Activated T-cell treated with anti-CD3 and anti-CD28 coated beads, Interleukin-2, amount 50 U/mL, for 4 hours (primary cell): ENCODE results near the gene ELL2. TPM values are rescaled to one million over a fixed set of nuclear protein-coding genes. Genes with fewer than 3 reads are reported as not detected.
"Not testable (repeated sequence)": the region's sequence is repeated elsewhere in the genome, so short reads cannot be mapped to it uniquely, and the experiment has no call there.

Experiments used
- ATAC-seq, 2 donors: fragments of 200-7000 bp; cut with Tn5 transposase; one replicate each; pipeline ENCODE4 v1.10.0; 2021
- DNase-seq: peaks from one replicate; pipeline ENCODE4 v3.0.0-alpha.2; 2020
- H3K27me3 Mint-ChIP-seq: one replicate; pipeline ENCODE4 v1.8.0; 2021; ENCODE audit warnings: low read depth, mixed read lengths
- H3K36me3 Mint-ChIP-seq: one replicate; pipeline ENCODE4 v1.8.0; 2022; ENCODE audit warnings: mixed read lengths; ENCODE audit not compliant: insufficient read depth
- H3K4me1 Mint-ChIP-seq: one replicate; pipeline ENCODE4 v1.8.0; 2021; ENCODE audit warnings: low read depth, mixed read lengths
- H3K4me3 Mint-ChIP-seq: one replicate; pipeline ENCODE4 v1.8.0; 2021; ENCODE audit warnings: mild to moderate bottlenecking, moderate library complexity, mixed read lengths
- H3K9me3 Mint-ChIP-seq: one replicate; pipeline ENCODE4 v1.8.0; 2021; ENCODE audit warnings: mixed read lengths
- total RNA-seq, 3 donors: library from RNA; stranded (reverse); gene quantifications; one replicate each; pipeline ENCODE4 v1.2.1, GENCODE V29; 2021

Gene ELL2
- total RNA-seq, 3 donors from 2014 or later = 69.7 to 103 (median 87.0) TPM

DNA sequence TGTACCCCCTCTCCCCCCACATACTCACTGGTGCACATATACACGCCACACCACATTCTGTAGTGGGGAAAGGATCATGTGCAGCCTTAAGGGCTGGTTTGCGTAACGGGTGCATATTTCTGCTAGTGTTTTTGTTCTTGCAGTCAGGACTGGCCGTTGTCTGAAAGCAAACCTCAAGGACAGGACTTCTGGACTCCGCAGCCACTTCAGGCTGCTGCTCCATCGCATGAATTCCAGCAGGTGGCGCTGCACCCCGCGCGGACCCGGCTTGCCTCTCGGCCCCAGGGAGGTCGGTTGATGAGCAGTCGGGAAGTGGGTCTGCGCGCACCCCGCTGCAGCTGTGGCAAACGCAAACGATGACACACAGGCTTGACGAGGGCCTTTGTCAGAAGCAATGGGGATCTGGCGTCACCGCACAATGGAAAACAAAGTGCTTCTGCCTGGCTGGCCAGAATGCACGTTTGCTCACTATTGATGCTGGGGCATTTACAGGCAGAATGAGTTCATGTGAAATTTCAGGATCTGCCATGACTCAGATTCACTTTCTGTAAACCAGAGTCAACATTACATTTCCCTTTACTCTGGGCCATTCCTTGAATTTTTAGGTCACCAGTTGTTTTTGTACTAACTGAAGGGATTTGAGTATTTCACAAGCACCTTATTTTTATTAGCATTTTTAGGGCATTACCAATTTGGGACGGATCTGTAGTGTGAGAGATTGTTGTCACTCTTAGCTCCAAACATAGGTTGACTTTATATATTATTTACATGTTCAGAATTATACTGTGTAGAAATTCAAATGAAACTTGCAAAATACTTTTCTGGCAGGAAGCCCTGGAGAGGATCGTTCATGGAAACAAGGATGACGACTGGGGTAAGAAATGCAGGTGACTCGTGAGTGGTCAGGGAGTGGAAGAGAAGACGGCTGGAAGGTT lies 102.7 kb downstream of the ELL2 start:
- H3K9me3 Mint-ChIP-seq = no peaks in the 10 kb centered on the region

DNA sequence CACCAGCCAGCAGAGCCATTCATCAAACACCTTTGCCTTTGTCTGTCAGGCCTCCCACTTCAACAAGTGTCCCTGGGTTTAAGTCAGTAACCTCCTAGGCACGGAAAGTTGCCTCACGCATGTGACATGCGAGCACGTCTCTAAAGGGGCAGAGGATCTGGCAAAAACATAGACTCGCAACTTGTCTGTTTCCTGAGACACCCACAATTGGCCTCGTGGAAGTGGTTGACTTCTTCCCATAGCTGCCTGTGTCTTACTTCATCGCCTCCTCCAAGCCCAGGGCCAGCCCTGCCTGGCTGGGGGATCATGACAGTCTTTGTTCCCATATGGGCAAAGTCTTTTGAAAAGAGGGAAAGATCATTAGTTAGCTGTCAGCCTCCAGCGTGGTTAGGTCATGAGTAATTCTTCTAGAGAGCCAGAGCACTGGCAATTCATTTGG lies 103.6 kb downstream of the ELL2 start:
- ATAC-seq = no peak
- H3K4me1 Mint-ChIP-seq = peaks cover 47% of the 10 kb centered on the region

More for the DNA sequence above, 102.7 kb downstream of the ELL2 start:
- Mint-ChIP-seq H3K27me3 (peaks cover 2% of the 10 kb centered on the region), H3K36me3 (no peaks in the 10 kb centered on the region), H3K4me3 (peak overlapping the region; percentile 45), H3K4me1 (peaks cover 48% of the 10 kb centered on the region)
- ATAC-seq (peak; percentile 97), DNase-seq (peak; percentile 93)

DNA sequence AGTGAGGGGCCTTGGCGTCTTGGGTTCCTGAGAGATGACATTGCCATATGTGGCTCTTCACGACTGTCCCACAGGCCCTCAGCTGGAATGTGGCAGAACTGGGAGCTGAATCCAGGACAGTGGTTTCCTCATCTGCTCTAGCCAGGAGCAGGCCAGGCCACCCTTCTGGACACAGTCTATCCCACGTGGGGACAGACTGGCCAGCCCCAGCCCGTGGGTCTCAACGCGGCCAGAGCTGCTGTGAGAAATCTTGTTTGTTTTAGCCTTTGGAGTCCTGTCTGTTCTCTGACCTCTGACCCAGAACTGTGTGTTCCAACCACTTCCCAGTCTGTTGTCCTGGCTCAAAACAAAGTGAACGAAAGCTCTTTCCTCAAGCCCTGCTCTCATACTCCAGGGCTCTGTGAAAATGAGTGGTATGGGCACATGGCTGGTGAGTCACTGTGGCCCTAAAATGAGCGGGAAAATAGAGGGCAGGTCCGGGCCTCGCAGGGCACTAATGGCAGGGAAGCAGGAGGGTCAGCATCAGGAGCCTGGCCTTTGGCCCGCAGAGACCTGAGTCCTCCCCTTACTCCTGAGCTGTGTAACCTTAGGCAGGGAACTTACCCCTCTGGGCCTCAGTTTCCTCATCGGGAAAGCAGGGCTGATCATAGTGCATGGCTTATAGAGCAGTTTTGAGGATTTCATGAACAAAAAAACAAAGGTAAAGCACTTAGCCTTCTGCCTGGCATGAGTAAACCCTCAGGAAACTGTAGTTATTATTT lies 104.3 kb downstream of the ELL2 start:
- Mint-ChIP-seq H3K4me3 (no peak overlapping the region), H3K27me3 (peaks cover 2% of the 10 kb centered on the region), H3K9me3 (no peaks in the 10 kb centered on the region), H3K36me3 (no peaks in the 10 kb centered on the region), H3K4me1 (peaks cover 40% of the 10 kb centered on the region)
- DNase-seq (no peak), ATAC-seq (no peak)

More for the DNA sequence above, 103.6 kb downstream of the ELL2 start:
- DNase-seq = no peak
- Mint-ChIP-seq H3K9me3 (no peaks in the 10 kb centered on the region), H3K27me3 (peaks cover 2% of the 10 kb centered on the region), H3K36me3 (no peaks in the 10 kb centered on the region), H3K4me3 (no peak overlapping the region)

DNA sequence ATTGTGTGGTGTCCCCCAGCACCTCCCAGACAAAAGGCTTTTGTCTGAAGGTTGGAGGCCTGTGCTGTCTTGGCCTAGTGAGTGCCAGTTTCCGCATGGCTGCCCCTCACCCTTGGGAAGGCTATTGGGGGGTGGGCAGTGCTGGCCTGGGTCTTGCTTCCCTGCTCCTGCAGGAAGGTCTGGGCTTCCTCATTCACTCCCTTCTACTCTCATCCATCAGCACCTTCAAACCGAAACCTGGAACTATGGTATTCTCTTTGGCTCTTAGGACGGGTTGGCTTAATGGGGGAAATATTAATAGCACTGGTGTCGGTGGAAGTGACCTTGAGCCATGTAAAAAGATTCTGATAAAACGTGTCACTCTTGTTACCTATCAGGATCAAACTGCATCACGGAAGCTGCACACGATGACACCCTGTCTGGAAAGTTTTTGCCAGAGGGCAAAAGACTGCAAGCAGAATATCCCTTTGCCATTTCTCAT lies 105.1 kb downstream of the ELL2 start:
- H3K27me3 Mint-ChIP-seq = no peaks in the 10 kb centered on the region
- H3K4me3 Mint-ChIP-seq = no peak overlapping the region
- peaks cover 32% of the 10 kb centered on the region for H3K4me1 Mint-ChIP-seq
- no peaks in the 10 kb centered on the region for H3K36me3 Mint-ChIP-seq
- H3K9me3 Mint-ChIP-seq = no peaks in the 10 kb centered on the region
- DNase-seq = no peak
- ATAC-seq = no peak

DNA sequence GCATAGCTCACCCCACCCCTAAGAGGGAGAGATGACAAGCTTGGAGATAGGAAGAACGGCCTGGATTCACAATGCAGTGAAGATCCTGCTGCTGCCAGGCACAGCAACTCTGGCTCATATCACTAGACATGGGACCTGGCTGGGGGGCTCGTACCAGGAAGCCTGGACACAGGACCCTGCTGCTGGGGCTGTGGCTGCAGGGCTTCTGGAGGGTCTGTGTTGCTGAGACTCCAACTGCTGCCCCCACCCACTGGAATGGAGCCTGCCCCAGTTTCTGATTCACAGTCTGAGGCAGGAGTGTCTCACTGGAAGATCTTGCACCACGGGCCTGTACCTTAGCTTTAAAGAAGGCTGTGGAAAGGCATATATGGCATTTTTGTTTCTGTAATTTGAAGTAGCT lies 108.2 kb downstream of the ELL2 start:
- H3K4me1 Mint-ChIP-seq = peaks cover 6% of the 10 kb centered on the region
- H3K9me3 Mint-ChIP-seq = no peaks in the 10 kb centered on the region
- ATAC-seq (no peak), DNase-seq (no peak)
- no peaks in the 10 kb centered on the region for H3K36me3 Mint-ChIP-seq
- H3K4me3 Mint-ChIP-seq = no peak overlapping the region
- H3K27me3 Mint-ChIP-seq = no peaks in the 10 kb centered on the region

DNA sequence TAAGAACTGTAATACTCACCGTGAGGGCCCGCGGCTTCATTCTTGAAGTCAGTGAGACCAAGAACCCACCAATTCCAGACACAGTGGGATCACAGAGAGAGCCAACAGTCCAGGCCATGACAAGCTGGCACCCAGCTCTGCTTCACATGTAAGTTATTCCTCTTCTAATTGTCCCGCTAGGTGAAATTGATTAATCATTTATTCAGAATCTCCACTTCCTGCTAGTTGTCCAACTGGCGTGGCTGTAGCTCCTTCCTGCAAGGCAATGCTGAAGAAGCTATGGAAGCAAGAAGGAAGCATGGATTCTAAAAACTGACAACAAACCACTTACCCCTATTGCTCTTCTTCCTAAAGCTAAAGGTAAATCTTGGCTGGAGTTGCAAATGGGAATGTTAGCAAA lies 109.1 kb downstream of the ELL2 start:
- Mint-ChIP-seq H3K4me3 (no peak overlapping the region), H3K36me3 (no peaks in the 10 kb centered on the region), H3K4me1 (no peaks in the 10 kb centered on the region), H3K27me3 (no peaks in the 10 kb centered on the region), H3K9me3 (no peaks in the 10 kb centered on the region)
- DNase-seq (no peak), ATAC-seq (no peak)

DNA sequence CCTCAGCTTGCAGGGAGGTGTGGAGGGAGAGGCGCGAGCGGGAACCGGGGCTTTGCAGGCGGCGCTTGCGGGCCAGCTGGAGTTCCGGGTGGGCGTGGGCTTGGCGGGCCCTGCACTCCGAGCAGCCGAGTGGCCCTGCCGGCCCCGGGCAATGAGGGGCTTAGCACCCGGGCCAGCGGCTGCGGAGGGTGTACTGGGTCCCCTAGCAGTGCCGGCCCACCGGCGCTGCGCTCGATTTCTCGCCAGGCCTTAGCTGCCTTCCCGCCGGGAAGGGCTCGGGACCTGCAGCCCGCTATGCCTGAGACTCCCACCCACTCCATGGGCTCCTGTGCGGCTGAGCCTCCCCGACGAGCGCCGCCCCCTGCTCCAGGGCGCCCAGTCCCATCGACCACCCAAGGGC lies 110.5 kb downstream of the ELL2 start:
- H3K36me3 Mint-ChIP-seq, H3K9me3 Mint-ChIP-seq, H3K4me1 Mint-ChIP-seq, ATAC-seq, H3K4me3 Mint-ChIP-seq, H3K27me3 Mint-ChIP-seq, DNase-seq: not testable (repeated sequence)

DNA sequence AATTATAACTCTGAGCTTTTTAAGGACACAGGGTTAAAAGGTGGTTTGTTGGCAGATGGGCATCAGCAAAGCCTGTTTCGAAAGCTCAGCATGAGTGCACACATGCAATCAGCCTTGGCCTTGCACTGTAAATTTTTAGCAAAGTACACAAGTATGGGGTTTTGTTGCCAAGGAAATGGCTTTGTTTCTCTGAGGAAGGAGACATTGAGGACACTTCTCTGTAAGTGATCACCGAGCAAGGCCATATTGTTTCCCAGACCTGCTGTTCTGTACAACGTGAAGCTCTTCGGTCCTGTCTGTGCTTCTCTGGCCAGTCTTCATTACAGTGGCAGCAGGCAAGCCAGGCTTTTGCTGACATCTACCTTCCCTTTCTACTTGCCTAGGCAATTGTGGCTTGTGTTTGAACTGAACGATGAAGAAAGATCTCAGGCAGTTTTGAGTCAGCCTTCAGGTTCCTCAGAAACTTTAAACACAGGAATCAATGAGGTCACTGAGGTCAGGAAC lies 111.2 kb downstream of the ELL2 start:
- no peaks in the 10 kb centered on the region for H3K4me1 Mint-ChIP-seq

DNA sequence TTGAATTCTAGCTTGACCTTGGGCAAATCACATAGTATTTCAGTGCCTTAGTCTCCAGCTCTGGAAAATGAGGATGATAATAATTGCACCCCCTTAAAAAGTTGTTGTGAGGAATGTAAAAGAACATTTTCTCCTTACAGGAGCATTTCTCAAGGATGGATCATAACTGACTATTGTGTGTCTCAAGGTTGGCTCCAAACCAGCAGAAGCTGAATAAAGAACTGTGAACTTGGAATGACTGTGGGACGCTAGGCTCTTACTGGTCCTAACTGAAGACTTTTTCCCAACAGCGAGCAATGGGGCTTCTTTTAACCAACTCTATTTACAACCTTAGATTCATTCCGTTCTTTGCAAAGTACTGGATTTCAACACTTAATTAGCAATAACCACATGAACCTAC lies 113.0 kb downstream of the ELL2 start:
- no peak for ATAC-seq
- no peaks in the 10 kb centered on the region for H3K36me3 Mint-ChIP-seq
- no peaks in the 10 kb centered on the region for H3K4me1 Mint-ChIP-seq

More for the DNA sequence above, 111.2 kb downstream of the ELL2 start:
- ATAC-seq (no peak), DNase-seq (no peak)
- no peaks in the 10 kb centered on the region for H3K27me3 Mint-ChIP-seq
- no peaks in the 10 kb centered on the region for H3K36me3 Mint-ChIP-seq
- H3K4me3 Mint-ChIP-seq = no peak overlapping the region
- H3K9me3 Mint-ChIP-seq = no peaks in the 10 kb centered on the region

DNA sequence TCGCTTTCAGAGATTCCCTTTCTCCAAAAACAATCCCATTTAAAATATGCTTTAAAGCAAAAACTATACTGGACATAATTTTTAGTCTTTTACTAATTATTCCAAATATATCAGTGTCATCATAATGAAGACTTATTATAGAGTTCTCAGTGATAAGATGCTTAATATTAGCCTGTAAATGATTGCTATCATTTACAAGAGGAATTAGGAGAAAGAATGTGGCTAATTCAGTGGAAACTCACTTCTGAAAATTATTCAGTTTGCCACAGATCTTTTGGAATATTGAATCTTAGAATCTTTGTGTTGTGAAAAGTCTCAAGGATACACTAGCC lies 114.4 kb downstream of the ELL2 start:
- no peak for DNase-seq
- Mint-ChIP-seq H3K27me3 (no peaks in the 10 kb centered on the region), H3K4me1 (peaks cover 11% of the 10 kb centered on the region), H3K36me3 (no peaks in the 10 kb centered on the region), H3K4me3 (no peak overlapping the region), H3K9me3 (no peaks in the 10 kb centered on the region)
- no peak for ATAC-seq

More for the DNA sequence above, 113.0 kb downstream of the ELL2 start:
- Mint-ChIP-seq H3K27me3 (no peaks in the 10 kb centered on the region), H3K9me3 (no peaks in the 10 kb centered on the region), H3K4me3 (no peak overlapping the region)
- no peak for DNase-seq

DNA sequence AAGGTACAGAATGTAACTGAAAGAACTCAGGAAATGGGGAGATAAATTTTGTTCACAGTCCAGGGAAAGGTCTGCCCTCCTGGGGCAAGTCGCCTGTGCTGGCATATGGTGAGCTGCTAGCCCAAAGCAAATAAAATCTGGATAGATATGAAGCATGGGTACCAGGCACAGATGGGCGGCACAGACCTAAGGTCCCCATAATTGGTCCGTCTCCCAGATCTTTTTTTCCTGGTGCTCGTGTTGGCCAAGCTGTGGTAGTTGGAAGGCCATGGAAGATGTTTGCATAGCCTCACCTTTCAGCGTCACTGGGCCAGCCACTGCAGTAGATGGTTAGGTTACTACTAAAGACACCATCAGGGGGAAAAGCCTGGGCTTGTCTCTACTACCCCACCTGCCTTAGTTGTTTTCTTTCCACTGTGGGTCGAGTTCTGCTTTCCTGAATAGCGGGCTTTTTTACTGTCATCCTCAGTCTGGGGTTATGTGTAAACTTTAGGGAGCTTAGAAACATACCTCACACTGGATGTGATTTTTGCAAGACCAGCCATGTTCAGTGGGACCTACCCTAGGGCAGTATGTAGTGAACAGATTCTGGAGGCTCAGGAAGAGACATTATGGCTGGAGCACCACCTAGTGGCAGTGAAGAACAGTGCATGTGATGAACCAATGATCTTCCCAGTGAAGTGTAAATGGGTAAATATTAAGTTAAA lies 114.9 kb downstream of the ELL2 start:
- H3K36me3 Mint-ChIP-seq = no peaks in the 10 kb centered on the region
- DNase-seq = peak; percentile 67
- H3K4me1 Mint-ChIP-seq = peaks cover 11% of the 10 kb centered on the region
- no peak overlapping the region for H3K4me3 Mint-ChIP-seq
- peak; percentile 53 to 59 for ATAC-seq
- H3K27me3 Mint-ChIP-seq = no peaks in the 10 kb centered on the region
- H3K9me3 Mint-ChIP-seq = no peaks in the 10 kb centered on the region

DNA sequence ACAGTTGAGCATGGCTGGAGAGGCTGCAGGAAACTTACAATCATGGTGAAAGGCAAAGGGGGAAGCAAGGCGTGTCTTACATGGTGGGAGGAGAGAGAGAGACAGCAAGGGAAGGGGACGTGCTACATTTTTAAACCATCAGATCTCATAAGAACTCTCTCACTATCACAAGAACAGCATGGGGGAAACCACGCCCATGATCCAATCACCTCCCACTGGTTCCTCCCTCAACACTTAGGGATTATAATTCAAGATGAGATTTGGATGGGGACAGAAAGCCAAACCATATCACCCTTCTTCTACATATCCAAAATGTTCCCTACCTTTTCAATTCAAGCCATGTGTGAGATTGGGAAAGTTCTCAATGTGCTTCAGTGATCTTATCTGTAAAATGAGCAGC lies 116.3 kb downstream of the ELL2 start:
- Mint-ChIP-seq H3K4me1 (peaks cover 11% of the 10 kb centered on the region), H3K36me3 (no peaks in the 10 kb centered on the region), H3K4me3 (no peak overlapping the region), H3K27me3 (no peaks in the 10 kb centered on the region), H3K9me3 (no peaks in the 10 kb centered on the region)
- ATAC-seq (no peak), DNase-seq (no peak)

DNA sequence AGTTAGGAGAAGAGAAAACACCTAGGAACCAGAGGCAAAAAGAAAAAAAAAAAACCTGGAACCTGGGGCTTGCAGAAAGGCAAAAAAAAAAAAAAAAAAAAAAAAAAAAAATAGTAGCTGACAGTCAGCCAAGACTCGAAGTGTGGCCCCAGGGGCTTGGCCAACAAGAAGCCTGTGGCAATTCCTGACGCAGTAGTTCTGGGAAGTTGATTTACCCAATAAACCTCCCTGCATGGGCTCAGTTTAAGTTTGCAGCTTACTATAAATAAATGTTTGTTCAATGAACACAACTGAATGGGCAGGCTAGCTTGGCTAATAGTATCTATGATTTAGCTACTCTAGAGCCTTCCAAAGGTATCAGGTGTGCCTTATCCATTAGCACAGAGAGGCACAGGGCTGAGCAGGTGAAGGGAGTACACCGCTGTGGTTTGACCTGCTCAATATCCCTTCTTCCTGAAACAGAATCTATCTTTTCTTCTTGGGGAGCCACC lies 117.9 kb downstream of the ELL2 start:
- H3K4me3 Mint-ChIP-seq = no peak overlapping the region
- H3K36me3 Mint-ChIP-seq = no peaks in the 10 kb centered on the region
- DNase-seq (no peak), ATAC-seq (no peak)
- H3K27me3 Mint-ChIP-seq = no peaks in the 10 kb centered on the region
- peaks cover 11% of the 10 kb centered on the region for H3K4me1 Mint-ChIP-seq
- no peaks in the 10 kb centered on the region for H3K9me3 Mint-ChIP-seq
